COLO829 (cell line): ENCODE data around the gene OR14C36.
"Not testable (repeated sequence)": the region's sequence is repeated elsewhere in the genome, so short reads cannot be mapped to it uniquely, and the experiment has no call there.

Experiments
- DNase-seq: peaks from one replicate; pipeline ENCODE4 v3.0.0; 2012; ENCODE audit warnings: low spot score

Gene OR14C36

DNA sequence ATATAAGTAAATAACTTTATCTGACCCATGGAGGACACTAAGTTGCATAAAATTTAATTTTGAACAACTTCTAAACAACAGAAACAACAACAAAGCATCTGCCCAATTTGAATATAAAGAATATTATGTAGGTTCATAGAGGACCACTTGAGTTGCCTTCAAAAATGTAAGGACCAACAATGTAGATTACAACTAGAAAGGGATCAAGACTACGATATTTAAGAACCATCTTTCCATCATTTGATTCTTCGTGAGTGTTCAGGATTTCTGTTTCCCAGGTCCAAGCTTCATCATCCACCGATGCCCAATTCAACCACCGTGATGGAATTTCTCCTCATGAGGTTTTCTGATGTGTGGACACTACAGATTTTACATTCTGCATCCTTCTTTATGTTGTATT lies at the start of gene OR14C36:
Gene OR14C36, plus strand, starts transcription at position 301 of the 400 bp plus-strand sequence. Its CDS starts 0 bp downstream, at position 301.
- no peak for DNase-seq

DNA sequence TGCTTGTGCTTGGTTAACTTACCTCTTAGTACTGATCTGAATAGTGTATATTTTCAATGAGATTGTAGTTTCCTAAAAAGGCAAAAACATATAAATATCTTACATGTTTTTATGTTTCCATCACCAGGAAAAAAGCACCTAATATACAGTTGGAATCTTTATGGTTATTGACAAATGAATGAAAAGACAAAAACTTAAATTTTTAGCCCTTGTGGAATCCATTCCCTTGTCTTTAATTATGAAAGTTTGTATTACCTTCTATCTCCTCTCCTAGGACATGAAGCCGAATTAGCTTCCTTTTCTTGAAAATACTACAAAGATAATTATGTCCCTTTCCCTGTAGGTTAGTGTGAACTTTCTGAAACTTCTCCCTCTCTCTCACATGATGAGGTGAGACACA lies 45.3 kb upstream of the OR14C36 start, which contains the start of gene OR2T12:
Gene OR2T12, minus strand, starts transcription at position 101 of the 400 bp plus-strand sequence. CDS start 7,846 bp downstream, outside the sequence.
- no peak for DNase-seq

DNA sequence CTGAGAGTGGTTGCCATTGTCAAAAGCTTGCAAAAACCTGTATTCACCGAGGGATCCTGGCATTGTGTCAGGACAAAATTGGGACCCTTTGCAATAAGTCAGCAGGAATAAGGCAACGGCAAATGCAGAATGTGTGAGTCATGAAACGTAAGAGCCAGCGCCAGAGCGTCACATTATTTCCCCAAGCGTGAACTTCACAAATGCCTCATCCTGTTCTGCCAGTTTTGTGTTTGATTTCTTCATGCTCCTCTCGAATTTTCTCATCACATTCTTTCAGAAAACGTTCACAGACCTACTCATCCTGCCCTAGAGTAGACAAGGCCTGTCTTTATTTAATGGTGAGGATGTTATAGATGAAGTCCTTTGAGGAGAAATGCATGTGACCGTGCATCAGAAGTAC lies 42.9 kb upstream of the OR14C36 start:
- not testable (repeated sequence) for DNase-seq

DNA sequence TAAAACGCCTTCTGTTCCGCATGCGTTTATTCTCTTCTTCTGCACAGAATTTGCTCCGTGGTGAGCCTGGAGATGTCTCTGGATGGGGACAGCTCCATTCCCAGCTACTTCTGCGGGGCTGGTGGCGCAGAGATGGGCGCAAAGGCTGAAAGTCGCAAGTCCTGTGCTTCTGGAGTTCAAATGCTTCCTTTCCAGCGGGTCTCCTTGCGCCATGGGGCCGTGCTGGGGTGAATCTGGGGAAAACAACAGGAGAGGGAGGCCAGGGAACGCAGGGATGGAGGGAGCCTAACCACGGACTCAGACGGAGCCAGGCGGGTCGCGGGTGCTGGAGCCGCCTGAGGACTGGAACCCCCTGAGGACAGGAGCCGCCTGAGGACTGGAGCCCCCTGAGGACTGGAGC lies 42.5 kb upstream of the OR14C36 start:
- DNase-seq = peak; percentile 3

DNA sequence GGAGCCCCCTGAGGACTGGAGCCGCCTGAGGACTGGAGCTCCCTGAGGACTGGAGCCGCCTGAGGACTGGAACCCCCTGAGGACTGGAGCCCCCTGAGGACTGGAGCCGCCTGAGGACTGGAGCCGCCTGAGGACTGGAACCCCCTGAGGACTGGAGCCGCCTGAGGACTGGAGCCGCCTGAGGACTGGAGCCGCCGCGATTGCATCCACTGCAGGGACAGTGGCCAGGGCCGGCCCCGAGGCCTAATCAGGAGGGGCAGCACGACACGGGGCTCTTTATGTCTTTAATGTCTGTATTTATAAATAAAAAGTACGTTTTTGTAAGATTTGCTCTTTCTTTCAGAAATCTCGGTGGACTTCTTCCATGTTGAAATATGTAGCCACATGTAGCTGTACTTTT lies 41.8 kb upstream of the OR14C36 start:
- DNase-seq = not testable (repeated sequence)

DNA sequence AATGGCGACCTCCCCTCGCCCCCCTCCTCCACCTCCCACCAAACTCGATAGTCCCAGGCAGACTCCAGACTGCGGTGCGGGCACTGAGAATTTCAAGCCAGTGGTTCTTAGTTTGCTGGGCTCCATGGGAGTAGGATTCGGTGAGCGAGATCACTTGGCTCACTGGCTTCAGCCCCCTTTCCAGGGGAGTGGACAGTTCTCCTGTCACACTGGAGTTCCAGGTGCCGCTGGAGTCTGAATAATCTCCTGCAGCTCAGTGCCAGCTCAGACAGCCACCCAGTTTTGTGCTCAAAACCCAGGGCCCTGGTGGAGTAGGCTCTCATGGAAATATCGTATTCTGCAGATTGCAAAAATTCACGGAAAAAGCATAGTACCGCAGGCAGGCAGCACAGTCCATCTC lies 31.8 kb upstream of the OR14C36 start:
- DNase-seq = no peak

GRCh38 chr1:248324468-248324867 lies 24.1 kb upstream of the OR14C36 start, which contains the start of gene OR2M7:
TSS of gene OR2M7 (minus strand) at chr1:248324568. CDS start at chr1:248324568, 0 bp downstream.
- no peak for DNase-seq

GRCh38 chr1:248343451-248343850 lies 5.1 kb upstream of the OR14C36 start:
- no peak for DNase-seq

DNA sequence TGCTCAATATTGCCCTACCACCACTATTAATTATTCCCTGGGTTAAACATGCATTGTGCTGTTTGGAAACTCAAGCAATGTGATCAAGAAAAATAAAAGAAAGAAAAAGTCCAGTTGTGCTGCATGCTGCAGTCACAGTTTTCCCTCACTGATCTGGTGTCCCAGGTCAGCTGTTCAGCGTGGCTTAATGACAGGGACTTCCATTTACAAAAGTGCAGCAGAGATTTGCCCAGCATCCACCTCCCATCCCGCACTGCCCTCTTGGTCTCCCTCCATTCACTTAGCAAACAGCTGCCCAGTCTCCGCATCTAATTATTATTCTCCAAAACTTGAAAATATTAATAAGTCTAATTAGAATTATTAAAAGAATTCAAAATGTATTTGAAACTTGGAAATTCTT lies 10.8 kb downstream of the OR14C36 start:
- DNase-seq = no peak

GRCh38 chr1:248361121-248361715 lies 12.6 kb downstream of the OR14C36 start, which contains the start of gene OR2T4:
TSS of gene OR2T4 (plus strand) at chr1:248361665. CDS start at chr1:248361665, 0 bp downstream.
- DNase-seq = peak; percentile 32

DNA sequence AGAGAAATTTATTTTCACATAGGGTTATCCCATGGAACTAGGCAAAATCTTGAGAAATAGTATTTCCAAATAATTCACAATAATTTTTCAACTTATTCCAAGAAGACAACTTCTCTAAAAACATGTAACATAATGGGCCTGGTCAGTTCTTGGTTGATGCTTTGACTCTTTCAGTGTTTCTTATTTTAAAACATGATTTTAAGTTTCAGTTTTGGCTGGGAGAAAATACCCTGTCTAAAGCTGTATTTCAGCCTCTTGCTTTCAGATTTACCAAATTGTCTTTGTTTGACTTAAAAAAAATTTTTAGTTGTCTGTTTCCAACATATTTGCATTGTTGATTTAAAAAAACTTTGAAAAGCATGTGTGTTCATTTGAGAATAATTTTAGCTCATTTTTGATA lies 18.0 kb downstream of the OR14C36 start:
- DNase-seq = no peak

DNA sequence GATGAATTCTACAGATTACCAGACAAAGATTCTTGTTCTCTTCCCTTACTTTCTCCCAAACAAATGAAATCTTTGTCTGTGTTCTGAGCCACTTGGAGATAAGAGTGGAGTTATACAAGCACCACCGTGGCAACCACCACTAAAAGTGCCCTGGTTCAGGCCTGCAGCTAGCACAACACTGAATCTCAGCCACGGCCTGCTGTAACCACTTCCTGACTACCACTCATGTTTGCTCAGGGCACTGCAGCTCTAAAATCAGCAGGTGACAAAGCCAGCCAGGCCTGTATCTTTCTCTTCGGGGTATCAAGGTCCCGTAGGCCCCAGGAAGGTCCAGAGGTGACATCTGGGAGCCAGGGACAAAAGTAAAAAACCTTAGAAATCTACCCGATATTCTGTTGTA lies 23.8 kb downstream of the OR14C36 start:
- DNase-seq = no peak

GRCh38 chr1:248373761-248374160 lies 25.2 kb downstream of the OR14C36 start:
- DNase-seq = no peak

- DNase-seq = no peak
These were observed 26.9 kb downstream of the OR14C36 start, which contains the start of gene OR2T6 for GRCh38 chr1:248375446-248375845. TSS of gene OR2T6 (plus strand) at chr1:248375746. CDS start at chr1:248387609, 11,863 bp downstream.

DNA sequence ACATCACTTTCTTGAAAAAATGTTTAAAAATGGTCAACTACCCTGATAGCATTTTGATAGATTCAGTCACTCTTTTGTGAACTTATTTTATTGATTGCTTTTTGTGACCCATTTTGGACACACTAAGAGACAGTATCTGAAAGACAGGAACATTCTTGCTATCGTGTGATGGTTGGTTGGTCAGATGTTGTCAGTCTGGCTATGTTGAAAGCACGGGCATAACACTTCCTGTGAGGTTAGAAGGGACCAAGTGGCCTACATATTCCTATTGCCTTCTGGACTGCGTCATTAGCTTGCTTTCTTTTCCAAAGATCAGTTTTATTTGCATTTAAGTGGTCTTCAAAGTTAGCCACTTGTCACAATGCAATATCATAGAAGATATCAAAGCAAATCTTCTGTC lies 28.3 kb downstream of the OR14C36 start:
- no peak for DNase-seq

- DNase-seq = no peak
These were observed 32.3 kb downstream of the OR14C36 start for GRCh38 chr1:248380854-248381253.

GRCh38 chr1:248388426-248388825 lies 39.9 kb downstream of the OR14C36 start:
- no peak for DNase-seq

GRCh38 chr1:248393050-248393449 lies 44.5 kb downstream of the OR14C36 start:
- no peak for DNase-seq
